Right lobe of liver (tissue), 6 donors: ENCODE results near the gene FKBP10. TPM values are rescaled to one million over a fixed set of nuclear protein-coding genes. Genes with fewer than 3 reads are reported as not detected.

ENCODE experiments used
- ATAC-seq, 4 donors: fragments of 200-7000 bp; cut with Tn5 transposase; one replicate each; pipeline ENCODE4 v1.9.1; 2020; ENCODE audit warnings: mild to moderate bottlenecking in 4 of 4, moderate library complexity in 4 of 4
- DNase-seq, 3 donors: peaks; one replicate each; pipeline ENCODE4 v3.0.0-alpha.2; 2020
- H3K27ac ChIP-seq, 3 donors: fragments of 200-600 bp; one replicate each; pipeline ENCODE4 v1.8.0; 2022
- H3K27me3 ChIP-seq, 2 donors: fragments of 200-600 bp; one replicate each; pipeline ENCODE4 v1.8.0; 2022
- H3K36me3 ChIP-seq, 4 donors: fragments of 200-600 bp; sonication (generic) in 1 of 4; one replicate each; pipeline versions ENCODE4 v1.5.1 to v1.8.0; 2017 to 2022; ENCODE audit warnings: control low read depth in 1 of 4
- H3K4me1 ChIP-seq, 4 donors: fragments of 200-600 bp; sonication (generic) in 1 of 4; one replicate each; pipeline versions ENCODE4 v1.5.1 to v1.8.0; 2017 to 2022; ENCODE audit warnings: control low read depth in 1 of 4
- H3K4me3 ChIP-seq, 3 donors: fragments of 200-600 bp; one replicate each; pipeline ENCODE4 v1.8.0; 2022
- H3K9me3 ChIP-seq, 4 donors: fragments of 200-600 bp; sonication (generic) in 1 of 4; one replicate each; pipeline versions ENCODE4 v1.5.1 to v1.8.0; 2017 to 2022; ENCODE audit warnings: control low read depth in 1 of 4
- POLR2A ChIP-seq: fragments of 450-650 bp; IDR thresholded peaks from one replicate; pipeline ENCODE4 v1.6.1; 2017; ENCODE audit warnings: antibody characterized with exemption, mild to moderate bottlenecking
- WGBS: methylation state at CpG from one replicate; pipeline ENCODE4 v1.1.6; 2018; ENCODE audit warnings: low coverage, low lambda C conversion rate; ENCODE audit not compliant: insufficient coverage; ENCODE audit errors: missing lambda C conversion rate; 5-methylcytosine and 5-hydroxymethylcytosine counted together
- intact Hi-C, 2 donors: fragments of 100-400 bp; cut with DNase I; formaldehyde crosslinking; loops; one replicate each; pipeline versions ENCODE4 v1.11.2 to v1.14.1; 2022
- total RNA-seq, 6 experiments: library from RNA; depleted of rRNA in 2 of 6; stranded (reverse); fragments of >200 nt in 2 of 6; fragmentation: NEBNext Ultra II Directional in 3 of 6; extraction: Animal tissue kit (Norgen Biotek cat#: 25700) in 3 of 6; gene quantifications; one replicate each; pipeline versions ENCODE4 v1.1.0 to v1.2.4, GENCODE V29; 2016 to 2023
- TF ChIP-seq, protein P1 (sequence below), 4 donors: fragments of 200-600 bp in 3 of 4; fragments of 450-650 bp in 1 of 4; IDR thresholded peaks; one replicate each; pipeline versions ENCODE4 v1.5.1 to v1.8.0; 2016 to 2022; ENCODE audit warnings: antibody characterized with exemption in 4 of 4, mild to moderate bottlenecking in 2 of 4
- donor health status: DM: no; HTN: yes; CAD: no.
- donor health status: DM: no; HTN: no; CAD: no.
- donor health status: DM: no; HTN: no; CAD: no.
- donor health status: DM: no; HTN: yes; CAD: no.
- donor health status: DM: no; HTN: yes; CAD: no.

Gene FKBP10
- total RNA-seq, 6 experiments from 2014 or later: 2.4 to 5.1 (median 4.0) TPM

GRCh38 chr17:41779954-41780353 is 32.9 kb upstream of the FKBP10 start:
- peak overlapping the region in 1 of 3 donors; percentile 3 for H3K27ac ChIP-seq
- no peak for ATAC-seq
- WGBS: 86% methylated on average over 1 of the region's 1 CpG
- H3K4me1 ChIP-seq: peaks cover 0 to 73% (median 38%) of the 10 kb centered on the region in 4 donors
- H3K9me3 ChIP-seq: no peaks in the 10 kb centered on the region
- DNase-seq: no peak
- no peak for TF ChIP-seq POLR2A
- TF ChIP-seq, protein P1, sequence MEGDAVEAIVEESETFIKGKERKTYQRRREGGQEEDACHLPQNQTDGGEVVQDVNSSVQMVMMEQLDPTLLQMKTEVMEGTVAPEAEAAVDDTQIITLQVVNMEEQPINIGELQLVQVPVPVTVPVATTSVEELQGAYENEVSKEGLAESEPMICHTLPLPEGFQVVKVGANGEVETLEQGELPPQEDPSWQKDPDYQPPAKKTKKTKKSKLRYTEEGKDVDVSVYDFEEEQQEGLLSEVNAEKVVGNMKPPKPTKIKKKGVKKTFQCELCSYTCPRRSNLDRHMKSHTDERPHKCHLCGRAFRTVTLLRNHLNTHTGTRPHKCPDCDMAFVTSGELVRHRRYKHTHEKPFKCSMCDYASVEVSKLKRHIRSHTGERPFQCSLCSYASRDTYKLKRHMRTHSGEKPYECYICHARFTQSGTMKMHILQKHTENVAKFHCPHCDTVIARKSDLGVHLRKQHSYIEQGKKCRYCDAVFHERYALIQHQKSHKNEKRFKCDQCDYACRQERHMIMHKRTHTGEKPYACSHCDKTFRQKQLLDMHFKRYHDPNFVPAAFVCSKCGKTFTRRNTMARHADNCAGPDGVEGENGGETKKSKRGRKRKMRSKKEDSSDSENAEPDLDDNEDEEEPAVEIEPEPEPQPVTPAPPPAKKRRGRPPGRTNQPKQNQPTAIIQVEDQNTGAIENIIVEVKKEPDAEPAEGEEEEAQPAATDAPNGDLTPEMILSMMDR (IDR thresholded peaks at IDR 0.05): no peak
- no peaks in the 10 kb centered on the region for H3K36me3 ChIP-seq
- intact Hi-C loops: no loop called here
- H3K27me3 ChIP-seq: no peaks in the 10 kb centered on the region
- H3K4me3 ChIP-seq: no peak overlapping the region

GRCh38 chr17:41781404-41782110 is 31.2 kb upstream of the FKBP10 start:
- DNase-seq (no peak), ATAC-seq (no peak)
- Histone ChIP-seq H3K4me1 (peaks cover 0 to 64% (median 31%) of the 10 kb centered on the region in 4 donors), H3K36me3 (no peaks in the 10 kb centered on the region), H3K4me3 (no peak overlapping the region), H3K27me3 (no peaks in the 10 kb centered on the region), H3K9me3 (no peaks in the 10 kb centered on the region), H3K27ac (no peak overlapping the region)
- TF ChIP-seq, protein P1 (IDR thresholded peaks at IDR 0.05): no peak
- no peak for TF ChIP-seq POLR2A
- intact Hi-C loops: no loop called here
- 59% methylated on average over 5 of the region's 13 CpGs for WGBS

DNA sequence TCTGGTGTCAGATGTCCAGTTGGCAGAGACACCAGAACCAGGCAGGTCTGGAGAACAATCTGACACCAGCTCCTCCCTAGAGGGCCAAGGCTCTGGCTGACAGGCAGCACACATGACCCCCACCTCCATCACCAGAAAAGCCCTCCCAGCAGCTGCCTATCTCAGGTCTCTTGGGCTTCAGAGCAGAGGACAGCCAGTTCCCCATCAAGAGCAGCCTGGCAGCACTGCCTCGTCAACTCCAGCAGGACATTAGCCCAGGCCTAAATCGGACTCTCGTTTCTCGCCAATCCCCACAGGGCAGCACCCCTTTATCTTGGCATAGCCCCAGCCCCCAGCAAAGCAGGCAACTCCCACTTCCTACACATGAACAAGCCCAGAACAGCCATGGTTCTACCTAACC is 30.7 kb upstream of the FKBP10 start:
- Histone ChIP-seq H3K27me3 (no peaks in the 10 kb centered on the region), H3K4me1 (peaks cover 0 to 58% (median 26%) of the 10 kb centered on the region in 4 donors), H3K36me3 (no peaks in the 10 kb centered on the region), H3K27ac (peak overlapping the region in 1 of 3 donors; percentile 33), H3K9me3 (no peaks in the 10 kb centered on the region), H3K4me3 (no peak overlapping the region)
- no peak for ATAC-seq
- no peak for TF ChIP-seq POLR2A
- TF ChIP-seq, protein P1 (IDR thresholded peaks at IDR 0.05): no peak
- WGBS: 40% methylated on average over 1 of the region's 4 CpGs
- intact Hi-C loops: no loop called here
- DNase-seq: no peak

- peaks cover 0 to 41% (median 15%) of the 10 kb centered on the region in 4 donors for H3K4me1 ChIP-seq
- no peaks in the 10 kb centered on the region for H3K9me3 ChIP-seq
- DNase-seq (peak in 1 of 3 donors; percentile 48), ATAC-seq (peak in 1 of 4 donors; percentile 14)
- peak overlapping the region in 2 of 3 donors; percentile 91 to 95 for H3K27ac ChIP-seq
- H3K36me3 ChIP-seq: no peaks in the 10 kb centered on the region
- WGBS: 4% methylated on average over 4 of the region's 6 CpGs
- TF ChIP-seq, protein P1 (IDR thresholded peaks at IDR 0.05): no peak
- TF ChIP-seq POLR2A: no peak
- H3K27me3 ChIP-seq: no peaks in the 10 kb centered on the region
- intact Hi-C loops: no loop called here
- no peak overlapping the region for H3K4me3 ChIP-seq
Observed at GRCh38 chr17:41784207-41784744, 28.5 kb upstream of the FKBP10 start.
